SKM-1 treated with dmso at 0.1 percent for 144 hours (cell line): ENCODE results near the gene TSR2.

Experiments used
- DNase-seq: peaks from one replicate; lab custom pipeline; 2025; ENCODE audit not compliant: unreplicated experiment; lab: John Stamatoyannopoulos, UW

Gene TSR2

DNA sequence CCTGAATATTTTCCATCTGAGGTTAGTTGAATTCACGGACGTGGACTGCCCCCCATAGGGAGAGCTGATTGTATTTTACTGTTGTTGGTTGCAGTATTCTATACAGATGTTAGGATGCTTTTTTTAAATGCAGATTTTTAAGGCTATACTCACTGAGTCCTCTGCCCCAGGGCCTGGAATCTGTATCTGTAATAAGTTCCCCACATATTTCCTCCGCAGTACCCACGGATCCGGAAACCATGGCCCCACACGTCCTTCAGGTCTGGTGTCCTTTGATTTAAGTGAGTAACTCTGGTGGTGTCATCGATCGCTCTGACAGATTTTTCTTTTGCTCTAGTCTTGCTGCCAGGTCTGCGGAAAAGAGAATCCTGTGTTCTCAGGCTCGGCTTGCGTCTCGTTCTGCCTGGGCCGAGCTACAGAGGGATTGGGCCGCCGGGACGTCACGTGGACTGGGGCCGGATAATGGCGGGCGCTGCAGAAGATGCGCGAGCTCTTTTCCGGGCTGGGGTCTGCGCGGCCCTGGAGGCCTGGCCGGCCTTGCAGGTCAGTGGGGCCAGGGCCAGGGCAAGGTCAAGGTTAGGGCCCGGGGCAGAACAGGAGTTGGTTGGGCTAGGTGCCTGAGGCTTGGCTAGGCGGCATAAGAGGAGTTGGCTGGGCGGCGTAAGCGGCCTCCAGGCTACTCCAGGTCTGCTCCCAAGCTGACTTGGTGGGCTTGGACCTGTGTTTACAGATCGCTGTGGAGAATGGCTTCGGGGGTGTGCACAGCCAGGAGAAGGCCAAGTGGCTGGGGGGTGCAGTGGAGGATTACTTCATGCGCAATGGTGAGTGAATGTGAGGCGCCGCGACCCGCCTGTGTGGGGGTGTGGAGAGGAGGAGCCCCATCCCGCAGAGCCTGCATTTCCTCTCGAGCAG lies at the start of gene TSR2:
Gene TSR2, plus strand, starts transcription at position 445 of the 912 bp plus-strand sequence. Its CDS starts 18 bp downstream, at position 463.
- DNase-seq = peak; percentile 66

DNA sequence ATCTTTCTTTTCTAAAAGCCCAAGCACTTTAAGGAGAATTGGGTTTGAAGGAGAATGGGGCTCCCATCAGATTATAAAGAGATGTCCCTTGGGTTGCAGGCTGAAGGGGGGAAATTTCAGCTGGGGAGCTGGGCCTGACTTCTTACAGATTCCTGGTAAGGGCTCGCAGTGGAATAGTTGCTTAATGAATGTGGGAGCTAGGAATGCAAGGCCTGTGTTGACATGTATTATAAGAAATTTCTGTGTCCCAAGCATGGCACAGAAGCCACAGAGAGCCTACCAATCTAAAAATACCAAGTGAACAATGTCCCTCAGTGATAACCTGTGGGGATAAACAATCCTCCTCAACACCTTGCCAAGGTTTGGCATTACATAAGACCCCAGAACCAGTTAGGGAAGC lies 43.1 kb upstream of the TSR2 start:
- no peak for DNase-seq

DNA sequence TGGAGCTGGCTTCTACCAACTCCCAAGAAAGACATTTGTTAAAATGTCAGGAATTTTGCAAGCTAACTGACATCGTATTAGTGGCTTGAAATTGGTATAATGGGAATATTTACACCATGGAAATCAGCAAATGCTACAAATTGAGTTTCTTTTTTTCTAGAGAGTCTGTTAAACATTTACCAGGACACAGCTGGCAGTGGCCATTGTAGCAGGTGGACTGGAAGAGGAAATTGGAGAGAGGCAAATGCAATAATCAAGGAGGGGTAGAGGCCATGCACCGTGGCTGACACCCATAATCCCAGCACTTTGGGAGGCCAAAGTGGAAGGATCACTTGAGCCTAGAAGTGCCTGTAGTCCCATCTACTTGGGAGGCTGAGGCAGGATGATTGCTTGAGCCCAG lies 32.9 kb upstream of the TSR2 start:
- no peak for DNase-seq

DNA sequence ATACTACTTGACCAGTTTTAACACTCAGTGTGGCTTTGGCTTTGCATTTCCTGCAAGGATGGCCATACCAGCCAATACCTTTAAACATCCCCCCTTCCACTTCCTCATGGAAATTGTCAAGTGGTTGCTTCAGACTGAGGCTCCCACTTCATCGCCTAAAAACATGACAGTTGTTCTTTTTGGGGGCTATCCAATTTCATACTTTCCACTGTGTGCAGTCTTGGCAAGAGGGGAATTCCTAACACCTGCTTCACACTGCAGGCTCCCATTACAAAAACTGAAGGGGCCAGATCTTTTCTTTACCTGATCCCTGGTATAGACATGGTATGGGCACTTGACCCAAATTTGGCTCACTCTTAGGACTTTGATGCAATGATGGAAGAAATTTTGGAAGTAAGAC lies 28.5 kb upstream of the TSR2 start:
- DNase-seq = no peak

- DNase-seq = no peak
Measured at GRCh38 chrX:54413753-54414152, 26.5 kb upstream of the TSR2 start.

GRCh38 chrX:54415534-54416350 lies 24.5 kb upstream of the TSR2 start:
- no peak for DNase-seq

DNA sequence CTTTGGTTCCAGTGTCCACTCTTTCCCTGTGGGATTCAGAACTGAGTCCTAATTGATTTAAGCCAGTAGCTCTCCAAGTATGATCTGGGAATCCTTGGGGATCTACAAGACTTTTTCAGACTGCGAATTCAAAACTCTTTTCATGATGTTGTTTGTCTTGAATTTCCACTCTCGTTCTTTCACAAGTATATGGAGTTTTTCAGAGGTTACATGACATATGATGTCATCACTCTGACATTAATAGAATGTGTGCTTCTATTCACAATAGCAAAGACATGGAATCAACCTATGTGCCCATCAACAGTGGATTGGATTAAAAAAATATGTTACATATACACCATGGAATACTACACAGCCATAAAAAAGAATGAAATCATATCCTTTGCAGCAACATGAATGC lies 23.2 kb upstream of the TSR2 start:
- DNase-seq = no peak

- no peak for DNase-seq
Measured at GRCh38 chrX:54419559-54420302, 20.5 kb upstream of the TSR2 start.

DNA sequence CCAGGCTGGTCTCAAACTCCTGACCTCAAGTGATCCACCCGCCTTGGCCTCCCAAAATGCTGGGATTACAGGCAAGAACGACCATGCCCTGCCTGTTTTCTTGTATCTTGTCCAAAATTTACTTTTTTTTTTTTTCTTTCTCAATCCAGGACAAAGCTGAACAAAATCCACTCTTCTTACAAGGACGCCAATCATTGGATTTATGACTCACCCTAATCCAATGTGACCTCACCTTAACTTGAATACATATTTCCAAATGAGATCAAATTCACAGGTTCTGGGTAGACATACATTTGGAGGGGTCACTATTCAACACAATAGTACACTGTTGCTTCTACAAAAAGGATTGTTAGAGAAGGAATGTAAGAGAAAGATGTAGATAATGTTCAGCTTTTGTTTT lies 18.0 kb upstream of the TSR2 start:
- no peak for DNase-seq

- DNase-seq = no peak
Measured at GRCh38 chrX:54423161-54423888, 16.9 kb upstream of the TSR2 start.

DNA sequence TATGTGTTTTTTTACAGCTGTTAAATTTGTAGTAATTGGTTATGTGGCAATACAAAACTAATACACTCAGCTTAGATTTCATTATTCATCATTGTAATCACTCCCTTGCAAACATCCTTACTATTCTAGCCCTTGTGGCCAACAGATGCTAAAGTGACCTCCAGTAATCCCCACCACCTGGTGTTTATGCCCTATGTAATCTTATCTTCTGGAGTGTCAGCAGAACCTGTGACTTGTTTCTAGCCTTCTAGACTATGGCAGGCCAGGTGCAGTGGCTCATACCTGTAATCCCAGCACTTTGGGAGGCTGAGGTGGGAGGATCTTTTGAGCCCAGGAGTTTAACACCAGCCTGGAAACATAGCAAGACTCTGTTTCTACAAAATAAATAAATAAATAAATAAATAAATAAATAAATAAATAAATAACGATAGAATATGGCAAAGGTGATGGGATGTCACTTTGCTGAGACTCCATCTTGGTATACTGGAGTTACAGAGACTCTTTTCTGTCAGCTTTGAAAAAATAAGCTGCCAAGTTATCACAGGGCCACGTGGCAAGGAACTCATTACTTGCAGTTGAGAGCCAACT lies 12.3 kb upstream of the TSR2 start:
- DNase-seq = no peak

DNA sequence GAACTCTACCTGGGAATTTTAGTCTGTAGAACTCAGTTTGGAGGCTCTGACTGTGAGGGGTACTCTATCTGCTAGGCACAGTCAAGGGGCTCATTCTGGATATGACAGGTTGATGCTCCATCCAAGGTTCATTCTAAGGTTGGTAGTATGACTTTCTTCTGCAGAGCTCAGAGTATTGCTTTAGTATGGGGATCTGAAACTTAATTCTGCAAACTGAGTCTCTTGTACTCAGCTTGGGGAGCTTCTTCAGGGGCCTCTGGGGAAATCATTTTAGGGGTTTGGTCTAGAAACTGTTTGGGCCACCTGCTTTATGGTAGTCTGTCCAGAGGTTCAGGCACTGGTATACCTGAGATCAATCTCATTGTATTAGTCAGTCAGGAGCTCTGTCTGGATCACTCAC lies 9.7 kb upstream of the TSR2 start:
- DNase-seq = no peak

DNA sequence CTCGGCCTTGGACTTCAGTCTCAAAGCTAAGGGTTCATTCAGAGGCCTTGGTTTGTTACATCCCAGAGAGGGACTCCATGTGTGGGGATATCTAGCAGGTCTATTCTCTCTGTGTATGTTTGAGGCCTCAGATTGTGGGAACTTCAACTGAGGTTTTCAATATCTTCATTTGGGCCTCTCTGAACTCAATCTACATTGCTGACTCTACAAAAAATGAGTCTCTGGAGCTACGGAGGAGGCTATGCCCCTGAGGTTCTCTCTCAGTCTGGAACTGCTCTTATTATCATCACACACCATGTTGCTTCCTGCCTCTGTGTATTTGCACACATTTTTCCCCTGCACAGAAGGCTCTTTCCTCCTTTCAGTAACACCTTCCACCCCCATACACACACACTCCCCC lies 5.1 kb upstream of the TSR2 start:
- DNase-seq = no peak

- DNase-seq = no peak
Measured at GRCh38 chrX:54442790-54443189, 2.6 kb downstream of the TSR2 start.

DNA sequence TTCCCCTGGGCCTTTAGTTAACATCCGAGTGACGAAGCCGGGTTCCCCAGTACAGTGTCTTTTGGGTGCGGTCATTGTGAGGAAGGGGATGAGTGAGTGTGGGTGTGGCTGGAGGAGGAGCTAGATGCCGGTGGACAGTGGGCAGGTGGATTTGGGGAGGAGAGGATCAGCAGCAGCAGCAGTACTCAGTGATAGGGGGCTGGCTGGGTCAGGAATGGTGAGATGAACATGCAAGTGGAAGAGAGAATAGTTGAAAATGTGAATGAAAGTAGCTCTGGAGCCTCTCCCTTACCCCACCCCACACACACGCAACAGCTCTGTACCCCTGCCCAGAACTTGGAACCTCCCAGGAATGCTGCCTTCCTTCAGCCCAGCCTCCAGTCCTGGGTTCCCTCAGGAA lies 4.5 kb downstream of the TSR2 start:
- DNase-seq = no peak

- DNase-seq = no peak
Measured at GRCh38 chrX:54446084-54446483, 5.9 kb downstream of the TSR2 start.

DNA sequence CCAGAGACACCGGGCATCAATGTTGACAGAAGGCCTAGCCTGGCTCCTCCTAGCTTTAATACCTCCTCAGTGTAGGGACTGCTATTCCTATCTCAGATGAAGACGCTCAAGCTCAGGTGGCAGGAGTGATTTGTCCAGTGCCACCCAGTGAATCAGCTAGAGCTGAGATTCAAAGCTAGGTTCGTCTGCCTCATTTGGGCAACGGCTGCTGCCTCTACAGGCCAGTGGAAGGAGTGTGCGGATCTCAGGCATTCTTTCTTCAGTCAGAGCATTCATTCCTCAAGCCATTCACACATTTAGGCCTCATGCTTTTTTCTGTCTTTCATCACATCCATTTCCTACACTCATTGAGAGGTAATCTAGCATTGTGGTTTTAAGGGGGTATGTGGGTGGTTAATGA lies 7.3 kb downstream of the TSR2 start:
- DNase-seq = no peak

- no peak for DNase-seq
Measured at GRCh38 chrX:54449929-54450328, 9.7 kb downstream of the TSR2 start.

DNA sequence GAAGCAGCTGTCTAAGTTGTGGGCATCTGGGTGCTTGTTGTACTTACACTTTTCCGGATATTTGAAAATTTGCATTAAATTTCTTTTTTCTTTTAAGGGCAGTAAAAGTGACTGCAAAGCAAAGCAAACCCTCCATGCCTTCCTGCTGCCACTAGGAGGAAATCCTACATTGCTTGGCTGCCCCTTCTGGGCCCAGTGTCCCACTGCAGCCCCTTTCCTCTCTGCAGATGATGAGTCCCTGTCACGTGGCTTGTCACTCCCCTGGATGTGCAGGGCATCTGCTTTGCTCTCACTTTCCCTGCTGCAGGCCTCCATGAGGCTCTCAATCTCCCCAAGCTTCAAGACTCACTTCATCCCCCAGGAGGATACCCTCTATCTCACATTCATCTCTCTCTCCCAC lies 12.7 kb downstream of the TSR2 start:
- no peak for DNase-seq

GRCh38 chrX:54470054-54470760 lies 30.0 kb downstream of the TSR2 start:
- no peak for DNase-seq
